ENCODE results near the gene CFAP119. TPM values are rescaled to one million over a fixed set of nuclear protein-coding genes. Genes with fewer than 3 reads are reported as not detected.

Gene CFAP119
- total and polyA plus RNA-seq, 9 of the 15 experiments (the other 6 are each of a cell fraction or from before 2014, with no cell fraction given): 5.5 to 33.7 (median 9.6) TPM

- TF ChIP-seq ZC3H11A (IDR thresholded peaks at IDR 0.05; ENCODE audit: low read depth, low read length) (no peak), TSHZ1 (CRISPR knock-in tag; IDR thresholded peaks at IDR 0.05) (no peak), YY1 (IDR thresholded peaks at IDR 0.05; ENCODE audit: borderline replicate concordance in 1 of 3, control insufficient read depth in 1 of 3, extremely low read depth in 1 of 3, insufficient read depth in 3 of 3, insufficient read length in 1 of 3, insufficient replicate concordance in 2 of 3, low read depth in 1 of 3, low read length in 2 of 3) (peak in 1 of 3 experiments; percentile 35), TRIM28 (IDR thresholded peaks at IDR 0.05) (peak; percentile 26; the same call in 1 of the 2 replicates), TAF1 (IDR thresholded peaks at IDR 0.05; ENCODE audit: control insufficient read depth, extremely low read depth, insufficient read depth, low read length, severe bottlenecking) (peak; percentile 29), SIRT6 (IDR thresholded peaks at IDR 0.05; ENCODE audit: low read depth, low read length) (no peak), SNRNP70 (optimal IDR thresholded peaks at IDR 0.05; ENCODE audit: low read depth, low read length) (no peak), SIX5 (IDR thresholded peaks at IDR 0.05; ENCODE audit: borderline replicate concordance in 1 of 2, insufficient read depth in 1 of 2, low read depth in 1 of 2, low read length in 2 of 2) (no peak), BRF1 (IDR thresholded peaks at IDR 0.05; ENCODE audit: borderline replicate concordance, extremely low read depth, insufficient read length) (no peak), HDAC8 (tag; IDR thresholded peaks at IDR 0.05) (no peak), GTF3C2 (IDR thresholded peaks at IDR 0.05; ENCODE audit: borderline replicate concordance, extremely low read depth, insufficient read length) (no peak), RBM25 (IDR thresholded peaks at IDR 0.05; ENCODE audit: low read depth, low read length, severe bottlenecking) (peak; percentile 60), YBX1 (IDR thresholded peaks at IDR 0.05) (no peak), ZNF707 (CRISPR knock-in tag; conservative IDR thresholded peaks at IDR 0.05) (no peak), FOXA3 (CRISPR knock-in tag; conservative IDR thresholded peaks at IDR 0.05 in 1 of 2, IDR thresholded peaks at IDR 0.05 in 1 of 2) (peak in 1 of 2 experiments; percentile 25; a peak in 1 of 4 replicates), TBL1XR1 (IDR thresholded peaks at IDR 0.05; ENCODE audit: low read length in 2 of 2) (no peak), KLF10 (CRISPR knock-in tag; IDR thresholded peaks at IDR 0.05) (no peak), PHF21A (IDR thresholded peaks at IDR 0.05; ENCODE audit: borderline replicate concordance, low read depth) (peak; percentile 67; the same call in 1 of the 2 replicates), XRCC4 (IDR thresholded peaks at IDR 0.05; ENCODE audit: extremely low read depth, insufficient read depth, insufficient read length) (no peak)
Measured at GRCh38 chr16:30778549-30779244, 16.8 kb upstream of the CFAP119 start (continued).

Data from K562 (cell line).